ENCODE data around the gene RAB15. TPM values are rescaled to one million over a fixed set of nuclear protein-coding genes. Genes with fewer than 3 reads are reported as not detected.

Gene RAB15
- total RNA-seq, 1 experiment from 2014 or later: 3.3 TPM

DNA sequence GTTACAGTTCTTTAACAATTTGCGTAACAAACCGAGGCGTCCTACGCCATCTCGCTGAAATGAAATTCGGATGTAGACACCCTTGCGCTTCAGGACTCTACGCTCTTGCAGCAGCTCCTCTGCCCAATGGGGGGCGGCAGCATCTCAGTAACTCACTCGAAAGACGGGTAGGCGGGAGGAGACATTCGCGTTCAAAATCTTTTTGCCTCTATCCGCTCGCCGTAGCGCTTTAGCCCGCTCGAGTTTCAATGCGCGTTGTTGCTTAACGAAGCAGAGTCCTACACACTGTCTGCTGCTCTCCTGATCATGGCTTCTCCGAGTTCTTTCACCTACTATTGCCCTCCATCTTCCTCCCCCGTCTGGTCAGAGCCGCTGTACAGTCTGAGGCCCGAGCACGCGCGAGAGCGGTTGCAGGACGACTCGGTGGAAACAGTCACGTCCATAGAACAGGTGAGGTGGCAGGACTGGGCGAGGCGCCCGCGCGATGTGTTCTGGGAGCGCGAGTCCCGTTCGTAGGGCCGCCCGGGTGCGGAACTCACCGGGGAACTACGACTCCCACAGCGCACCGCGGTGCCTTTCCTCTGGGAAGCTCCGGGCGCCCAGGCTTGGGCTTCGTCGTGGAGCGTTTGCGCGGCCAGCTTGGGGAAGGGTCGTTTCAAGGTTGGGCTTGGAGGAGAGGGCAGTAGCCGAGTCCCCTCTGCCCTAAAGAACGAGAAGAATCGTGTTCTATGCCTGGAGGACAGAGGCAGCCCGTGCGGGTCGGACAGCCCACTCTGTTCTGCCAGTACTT lies 14.7 kb upstream of the RAB15 start, which contains the start of gene FNTB (continued):
- peak; percentile 75 to 77 (median 76); a peak in 5 of 6 replicates for TF ChIP-seq CTCF (IDR thresholded peaks at IDR 0.05 in 2 of 3, conservative IDR thresholded peaks at IDR 0.05 in 1 of 3; ENCODE audit: borderline replicate concordance in 1 of 3, insufficient read depth in 1 of 3, low read depth in 2 of 3, low read length in 2 of 3)
- peak; percentile 91 for TF ChIP-seq SIN3A (IDR thresholded peaks at IDR 0.05; ENCODE audit: low read depth)
- peak; percentile 59; the same call in 1 of the 2 replicates for TF ChIP-seq CEBPB (IDR thresholded peaks at IDR 0.05; ENCODE audit: low read depth)
- no peak for TF ChIP-seq ZFX (IDR thresholded peaks at IDR 0.05)
- no peak for TF ChIP-seq EZH2phosphoT487 (IDR thresholded peaks at IDR 0.05; ENCODE audit: borderline replicate concordance)
- peak; percentile 42 for TF ChIP-seq YY1 (IDR thresholded peaks at IDR 0.05; ENCODE audit: extremely low read depth, insufficient replicate concordance, low read depth, low read length)
- TF ChIP-seq JUND (IDR thresholded peaks at IDR 0.05): no peak

- no peak overlapping the region for H3K27ac ChIP-seq (ENCODE audit: low read depth, low read length)
- H3K4me2 ChIP-seq (ENCODE audit: low read length): peak overlapping the region; percentile 26
- CTCF ChIA-PET: no interaction called here
- H3K36me3 ChIP-seq (ENCODE audit: control insufficient read depth in 1 of 2, insufficient read depth in 2 of 2, low read length in 2 of 2): no peaks in the 10 kb centered on the region
- peaks cover 8 to 24% of the 10 kb centered on the region in 2 experiments for H3K4me1 ChIP-seq (ENCODE audit: control insufficient read depth in 1 of 2, insufficient read depth in 2 of 2, low read length in 2 of 2)
- H3K9ac ChIP-seq (ENCODE audit: low read length): no peak overlapping the region
- no peaks in the 10 kb centered on the region for H3K9me2 ChIP-seq (ENCODE audit: insufficient read depth)
- no peaks in the 10 kb centered on the region for H4K20me1 ChIP-seq (ENCODE audit: insufficient read depth)
- intact Hi-C loops (cut with micrococcal nuclease): no loop called here
- TF ChIP-seq RAD21 (IDR thresholded peaks at IDR 0.05; ENCODE audit: low read depth) (peak; percentile 73), ZBTB33 (IDR thresholded peaks at IDR 0.05; ENCODE audit: extremely low read depth, insufficient replicate concordance, low read length) (no peak), CTCF (IDR thresholded peaks at IDR 0.05 in 2 of 3, conservative IDR thresholded peaks at IDR 0.05 in 1 of 3; ENCODE audit: borderline replicate concordance in 1 of 3, insufficient read depth in 1 of 3, low read depth in 2 of 3, low read length in 2 of 3) (peak; percentile 50 to 66 (median 53); a peak in 5 of 6 replicates)
- RAD21 ChIA-PET (ENCODE audit: low non-redundant PET in 1 of 2, low total read pairs in 2 of 2, uncharacterized antibody in 2 of 2, unreplicated experiment in 2 of 2): no interaction called here
- no peak overlapping the region for H3K4me3 ChIP-seq (replicated peaks in 1 of 2; ENCODE audit: low read depth in 1 of 2, low read length in 2 of 2)
- H3K9me3 ChIP-seq (ENCODE audit: control insufficient read depth in 1 of 2, insufficient read depth in 1 of 2, low read depth in 1 of 2, low read length in 2 of 2): no peaks in the 10 kb centered on the region
- no TSS peak for BruUV-seq (replicated peaks)
- POLR2A ChIA-PET: no interaction called here
- ATAC-seq (no peak), DNase-seq (ENCODE audit: low read depth, low spot score) (peak; percentile 16)
- no peaks in the 10 kb centered on the region for H3K27me3 ChIP-seq (ENCODE audit: insufficient read depth, low read length)
- H3K79me2 ChIP-seq (ENCODE audit: insufficient read depth, low read length): peaks cover 16% of the 10 kb centered on the region
- no peak overlapping the region for H2AFZ ChIP-seq (ENCODE audit: low read depth, low read length, poor library complexity, severe bottlenecking)
Measured at GRCh38 chr14:64983439-64984310, 11.5 kb upstream of the RAB15 start.
